GM23338 (cell line): ENCODE measurements around the gene LIF. TPM values are rescaled to one million over a fixed set of nuclear protein-coding genes. Genes with fewer than 3 reads are reported as not detected.

Experiments
- ATAC-seq: fragments of 200-7000 bp; cut with Tn5 transposase; 3 replicates; pipeline ENCODE4 v1.9.1; 2020
- DNase-seq: peaks from one replicate; pipeline ENCODE4 v3.0.0-alpha.2; 2015; ENCODE audit warnings: low spot score
- H2AFZ ChIP-seq: fragments of 200-600 bp; sonication (generic); 2 replicates; pipeline ENCODE4 v1.8.0; 2016; ENCODE audit warnings: antibody characterized with exemption, mild to moderate bottlenecking, moderate library complexity
- H3F3A ChIP-seq: fragments of 200-600 bp; sonication (generic); replicated peaks from 2 replicates; pipeline ENCODE4 v1.8.0; 2017; ENCODE audit warnings: antibody characterized with exemption, mixed run types, low read depth
- H3K27ac ChIP-seq: fragments of 200-600 bp; sonication (generic); 2 replicates; pipeline ENCODE4 v1.6.1; 2016; ENCODE audit warnings: low read depth
- H3K27me3 ChIP-seq: fragments of 200-600 bp; sonication (generic); 2 replicates; pipeline ENCODE4 v1.8.0; 2016; ENCODE audit warnings: mild to moderate bottlenecking, mixed run types, moderate library complexity; ENCODE audit not compliant: insufficient read depth
- H3K36me3 ChIP-seq: fragments of 200-600 bp; sonication (generic); 2 replicates; pipeline ENCODE4 v1.8.0; 2016; ENCODE audit warnings: mild to moderate bottlenecking; ENCODE audit not compliant: insufficient read depth
- H3K4me1 ChIP-seq: fragments of 200-600 bp; sonication (generic); 2 replicates; pipeline ENCODE4 v1.8.0; 2016; ENCODE audit warnings: mild to moderate bottlenecking, moderate library complexity; ENCODE audit not compliant: insufficient read depth
- H3K4me2 ChIP-seq: fragments of 200-600 bp; sonication (generic); 2 replicates; pipeline ENCODE4 v1.7.1; 2017; ENCODE audit warnings: mixed run types
- H3K4me3 ChIP-seq: fragments of 200-600 bp; sonication (generic); 2 replicates; pipeline ENCODE4 v1.6.1; 2016; ENCODE audit warnings: mixed run types
- H3K79me2 ChIP-seq: fragments of 200-600 bp; sonication (generic); replicated peaks from 2 replicates; pipeline ENCODE4 v1.8.0; 2017; ENCODE audit warnings: mild to moderate bottlenecking; ENCODE audit not compliant: insufficient read depth
- H3K9me2 ChIP-seq: fragments of 200-600 bp; sonication (generic); 2 replicates; pipeline ENCODE4 v1.8.0; 2017; ENCODE audit not compliant: insufficient read depth
- H4K20me1 ChIP-seq: fragments of 200-600 bp; sonication (generic); replicated peaks from 2 replicates; pipeline ENCODE4 v1.8.0; 2017; ENCODE audit warnings: mild to moderate bottlenecking; ENCODE audit not compliant: insufficient read depth
- H3K27ac Mint-ChIP-seq: 2 replicates; pipeline ENCODE4 v1.8.0; 2020; ENCODE audit warnings: inconsistent platforms, mild to moderate bottlenecking, moderate library complexity, mixed read lengths
- H3K27me3 Mint-ChIP-seq: 3 replicates; pipeline ENCODE4 v1.8.0; 2022; ENCODE audit warnings: low read depth, mild to moderate bottlenecking, moderate library complexity, mixed read lengths, inconsistent platforms; ENCODE audit not compliant: insufficient read depth, poor library complexity
- H3K36me3 Mint-ChIP-seq: 3 replicates; pipeline ENCODE4 v1.8.0; 2021; ENCODE audit warnings: low read depth, mild to moderate bottlenecking, inconsistent platforms, moderate library complexity, mixed read lengths
- H3K4me1 Mint-ChIP-seq: 3 replicates; pipeline ENCODE4 v1.8.0; 2020; ENCODE audit warnings: mild to moderate bottlenecking, inconsistent platforms, mixed read lengths
- H3K4me3 Mint-ChIP-seq: 3 replicates; pipeline ENCODE4 v1.8.0; 2021; ENCODE audit warnings: moderate library complexity, mild to moderate bottlenecking, inconsistent platforms, mixed read lengths
- H3K9me3 Mint-ChIP-seq: 3 replicates; pipeline ENCODE4 v1.8.0; 2020; ENCODE audit warnings: moderate library complexity, mild to moderate bottlenecking, inconsistent platforms, mixed read lengths
- CREB1 ChIP-seq: fragments of 250-450 bp; sonication (Bioruptor Pico); IDR thresholded peaks from 2 replicates; pipeline ENCODE4 v1.5.0; 2020; ENCODE audit warnings: low read depth, mild to moderate bottlenecking, moderate library complexity
- EZH2 ChIP-seq: fragments of 200-600 bp; sonication (generic); IDR thresholded peaks from one replicate; pipeline ENCODE4 v1.8.0; 2017; ENCODE audit warnings: antibody characterized with exemption, mild to moderate bottlenecking, low read depth; ENCODE audit not compliant: unreplicated experiment
- EZH2phosphoT487 ChIP-seq: fragments of 200-600 bp; sonication (generic); IDR thresholded peaks from one replicate; pipeline ENCODE4 v1.8.1; 2018; ENCODE audit warnings: antibody characterized with exemption; ENCODE audit not compliant: unreplicated experiment
- JUNB ChIP-seq: IDR thresholded peaks from one replicate; pipeline ENCODE4 v1.6.1; 2016; ENCODE audit warnings: antibody characterized with exemption; ENCODE audit not compliant: unreplicated experiment
- POLR2AphosphoS5 ChIP-seq: IDR thresholded peaks from 2 replicates; pipeline ENCODE4 v1.6.1; 2016; ENCODE audit warnings: antibody characterized with exemption, low read depth
- STAT1 ChIP-seq: IDR thresholded peaks from one replicate; pipeline ENCODE4 v1.6.1; 2016; ENCODE audit warnings: antibody characterized with exemption; ENCODE audit not compliant: unreplicated experiment
- ZNF114 ChIP-seq: fragments of 250-450 bp; sonication (Bioruptor Pico); IDR thresholded peaks from 2 replicates; pipeline ENCODE4 v1.5.0; 2020; ENCODE audit warnings: mild to moderate bottlenecking, moderate library complexity
- polyA plus RNA-seq: library from polyadenylated mRNA; unstranded; fragments of >200 nt; fragmentation: Nextera tagmentation; extraction: Ambion mirVana; gene quantifications from 2 replicates; pipeline ENCODE4 v1.2.1, GENCODE V29; 2016
- total RNA-seq: library from RNA; depleted of rRNA; stranded (reverse); fragments of >200 nt; shearing (Covaris generic); gene quantifications from 2 replicates; pipeline ENCODE4 v1.2.3, GENCODE V29; 2014
- TF ChIP-seq, protein P1 (sequence below), 2 experiments: fragments of 200-600 bp in 1 of 2; sonication (generic) in 1 of 2; conservative IDR thresholded peaks; 2 replicates each; pipeline versions ENCODE4 v1.5.1 to v1.6.1; 2016 to 2017; ENCODE audit warnings: antibody characterized with exemption in 2 of 2, low read depth in 2 of 2, mild to moderate bottlenecking in 2 of 2, moderate library complexity in 1 of 2
- TF ChIP-seq, protein P2 (sequence below): IDR thresholded peaks from one replicate; pipeline ENCODE4 v1.6.1; 2018; ENCODE audit warnings: antibody characterized with exemption; ENCODE audit not compliant: unreplicated experiment
- TF ChIP-seq, protein P3 (sequence below): IDR thresholded peaks from 2 replicates; pipeline ENCODE4 v1.6.1; 2016; ENCODE audit warnings: antibody characterized with exemption

LIF gene
- total and polyA plus RNA-seq, 2 experiments from 2014 or later = 1.8 to 3.6 TPM

DNA sequence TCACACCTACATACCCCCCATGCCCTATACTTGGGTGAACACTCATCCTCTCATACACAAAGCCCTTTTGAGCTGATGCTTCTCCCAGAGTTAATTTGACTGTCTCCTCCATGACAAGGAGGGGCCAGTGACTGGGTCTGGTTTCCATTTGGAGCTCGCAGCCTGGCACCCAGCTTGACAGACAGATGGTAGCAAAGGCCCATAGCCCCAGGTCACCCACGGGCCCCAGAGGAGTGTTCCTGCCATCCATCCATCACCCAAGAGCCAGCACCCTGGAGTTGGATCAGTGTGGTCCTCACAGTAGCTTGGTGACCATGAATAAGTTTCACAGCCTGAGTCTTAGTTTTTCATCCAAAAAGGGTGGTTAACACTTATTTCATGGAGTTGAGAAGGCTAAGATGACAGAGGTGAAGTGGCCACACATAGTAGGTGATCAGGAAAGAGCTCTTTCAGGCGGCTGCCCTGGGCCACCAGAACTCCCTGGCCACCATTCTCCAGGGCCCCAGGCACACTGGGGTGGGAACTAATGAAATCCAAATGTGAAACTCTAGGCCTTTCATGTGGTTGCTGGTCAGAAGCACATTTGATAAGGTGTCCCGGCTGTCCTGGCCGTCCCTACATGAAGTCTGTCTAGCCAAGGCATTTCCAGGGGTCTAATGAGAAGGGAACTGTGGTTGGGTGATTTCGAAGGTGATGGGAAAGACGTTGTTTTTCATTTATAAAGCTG, 42.4 kb downstream of the LIF start:
- H3K27ac ChIP-seq = no peak overlapping the region
- no peak for DNase-seq
- H3K27ac Mint-ChIP-seq = no peak overlapping the region; the same call in 1 of the 2 replicates

DNA sequence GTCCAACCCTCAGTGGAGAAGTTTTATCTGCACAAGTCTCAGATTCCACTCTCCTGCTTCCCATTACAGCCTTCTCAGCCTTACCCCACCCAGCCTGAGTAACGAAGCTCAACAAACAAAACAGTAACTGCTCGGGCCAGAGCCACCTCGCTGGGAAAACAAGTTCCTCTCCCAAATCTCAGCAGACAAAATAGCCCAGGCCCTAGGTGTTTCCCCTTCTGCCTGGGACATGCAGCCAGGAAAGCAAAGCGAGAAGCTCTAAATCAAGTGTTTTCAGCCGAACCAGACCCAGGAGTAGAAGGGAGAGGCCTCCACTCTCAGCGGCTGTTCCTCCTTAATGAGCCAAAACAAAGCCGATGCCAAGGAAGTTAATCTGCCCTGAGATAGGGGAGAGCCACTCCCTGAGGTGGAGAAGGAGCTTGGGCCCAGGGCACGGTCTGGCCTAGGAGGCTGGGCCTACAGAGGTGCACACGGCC, 44.0 kb downstream of the LIF start:
- peaks cover 4% of the 10 kb centered on the region for H3K27me3 Mint-ChIP-seq
- no peak for DNase-seq
- peaks cover 13% of the 10 kb centered on the region for H3K4me1 Mint-ChIP-seq
- Histone ChIP-seq H3K27ac (no peak overlapping the region), H3K27me3 (no peaks in the 10 kb centered on the region), H3K4me3 (no peak overlapping the region), H3K36me3 (no peaks in the 10 kb centered on the region), H3K4me2 (no peak overlapping the region), H3K79me2 (no peaks in the 10 kb centered on the region), H4K20me1 (no peaks in the 10 kb centered on the region), H3K9me2 (0 out of 2 replicates have a peak, but pooled peaks cover 1% of the 10 kb centered on the region), H3F3A (0 out of 2 replicates have a peak, but pooled peaks cover under 1% of the 10 kb centered on the region), H2AFZ (peak overlapping the region; percentile 69), H3K4me1 (peaks cover 5% of the 10 kb centered on the region)
- H3K36me3 Mint-ChIP-seq = peaks cover 4% of the 10 kb centered on the region; the same call in 2 of the 3 replicates
- H3K27ac Mint-ChIP-seq = no peak overlapping the region
- ATAC-seq = no peak; the same call in 2 of the 3 replicates
- H3K4me3 Mint-ChIP-seq = no peak overlapping the region
- H3K9me3 Mint-ChIP-seq = 0 out of 3 replicates have a peak, but pooled peaks cover 3% of the 10 kb centered on the region
- TF ChIP-seq JUNB = no peak
- TF ChIP-seq, protein P1, sequence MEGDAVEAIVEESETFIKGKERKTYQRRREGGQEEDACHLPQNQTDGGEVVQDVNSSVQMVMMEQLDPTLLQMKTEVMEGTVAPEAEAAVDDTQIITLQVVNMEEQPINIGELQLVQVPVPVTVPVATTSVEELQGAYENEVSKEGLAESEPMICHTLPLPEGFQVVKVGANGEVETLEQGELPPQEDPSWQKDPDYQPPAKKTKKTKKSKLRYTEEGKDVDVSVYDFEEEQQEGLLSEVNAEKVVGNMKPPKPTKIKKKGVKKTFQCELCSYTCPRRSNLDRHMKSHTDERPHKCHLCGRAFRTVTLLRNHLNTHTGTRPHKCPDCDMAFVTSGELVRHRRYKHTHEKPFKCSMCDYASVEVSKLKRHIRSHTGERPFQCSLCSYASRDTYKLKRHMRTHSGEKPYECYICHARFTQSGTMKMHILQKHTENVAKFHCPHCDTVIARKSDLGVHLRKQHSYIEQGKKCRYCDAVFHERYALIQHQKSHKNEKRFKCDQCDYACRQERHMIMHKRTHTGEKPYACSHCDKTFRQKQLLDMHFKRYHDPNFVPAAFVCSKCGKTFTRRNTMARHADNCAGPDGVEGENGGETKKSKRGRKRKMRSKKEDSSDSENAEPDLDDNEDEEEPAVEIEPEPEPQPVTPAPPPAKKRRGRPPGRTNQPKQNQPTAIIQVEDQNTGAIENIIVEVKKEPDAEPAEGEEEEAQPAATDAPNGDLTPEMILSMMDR (conservative IDR thresholded peaks at IDR 0.05; ENCODE audit: low read depth in 2 of 2) = no peak
- no peak for TF ChIP-seq CREB1
- no peak for TF ChIP-seq EZH2
- TF ChIP-seq EZH2phosphoT487 = no peak
- TF ChIP-seq, protein P2, sequence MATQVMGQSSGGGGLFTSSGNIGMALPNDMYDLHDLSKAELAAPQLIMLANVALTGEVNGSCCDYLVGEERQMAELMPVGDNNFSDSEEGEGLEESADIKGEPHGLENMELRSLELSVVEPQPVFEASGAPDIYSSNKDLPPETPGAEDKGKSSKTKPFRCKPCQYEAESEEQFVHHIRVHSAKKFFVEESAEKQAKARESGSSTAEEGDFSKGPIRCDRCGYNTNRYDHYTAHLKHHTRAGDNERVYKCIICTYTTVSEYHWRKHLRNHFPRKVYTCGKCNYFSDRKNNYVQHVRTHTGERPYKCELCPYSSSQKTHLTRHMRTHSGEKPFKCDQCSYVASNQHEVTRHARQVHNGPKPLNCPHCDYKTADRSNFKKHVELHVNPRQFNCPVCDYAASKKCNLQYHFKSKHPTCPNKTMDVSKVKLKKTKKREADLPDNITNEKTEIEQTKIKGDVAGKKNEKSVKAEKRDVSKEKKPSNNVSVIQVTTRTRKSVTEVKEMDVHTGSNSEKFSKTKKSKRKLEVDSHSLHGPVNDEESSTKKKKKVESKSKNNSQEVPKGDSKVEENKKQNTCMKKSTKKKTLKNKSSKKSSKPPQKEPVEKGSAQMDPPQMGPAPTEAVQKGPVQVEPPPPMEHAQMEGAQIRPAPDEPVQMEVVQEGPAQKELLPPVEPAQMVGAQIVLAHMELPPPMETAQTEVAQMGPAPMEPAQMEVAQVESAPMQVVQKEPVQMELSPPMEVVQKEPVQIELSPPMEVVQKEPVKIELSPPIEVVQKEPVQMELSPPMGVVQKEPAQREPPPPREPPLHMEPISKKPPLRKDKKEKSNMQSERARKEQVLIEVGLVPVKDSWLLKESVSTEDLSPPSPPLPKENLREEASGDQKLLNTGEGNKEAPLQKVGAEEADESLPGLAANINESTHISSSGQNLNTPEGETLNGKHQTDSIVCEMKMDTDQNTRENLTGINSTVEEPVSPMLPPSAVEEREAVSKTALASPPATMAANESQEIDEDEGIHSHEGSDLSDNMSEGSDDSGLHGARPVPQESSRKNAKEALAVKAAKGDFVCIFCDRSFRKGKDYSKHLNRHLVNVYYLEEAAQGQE = no peak
- TF ChIP-seq POLR2AphosphoS5 = no peak
- TF ChIP-seq STAT1 = no peak
- TF ChIP-seq, protein P3, sequence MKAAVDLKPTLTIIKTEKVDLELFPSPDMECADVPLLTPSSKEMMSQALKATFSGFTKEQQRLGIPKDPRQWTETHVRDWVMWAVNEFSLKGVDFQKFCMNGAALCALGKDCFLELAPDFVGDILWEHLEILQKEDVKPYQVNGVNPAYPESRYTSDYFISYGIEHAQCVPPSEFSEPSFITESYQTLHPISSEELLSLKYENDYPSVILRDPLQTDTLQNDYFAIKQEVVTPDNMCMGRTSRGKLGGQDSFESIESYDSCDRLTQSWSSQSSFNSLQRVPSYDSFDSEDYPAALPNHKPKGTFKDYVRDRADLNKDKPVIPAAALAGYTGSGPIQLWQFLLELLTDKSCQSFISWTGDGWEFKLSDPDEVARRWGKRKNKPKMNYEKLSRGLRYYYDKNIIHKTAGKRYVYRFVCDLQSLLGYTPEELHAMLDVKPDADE = no peak
- no peak for TF ChIP-seq ZNF114 (CRISPR knock-in tag)

More for the DNA sequence above, 42.4 kb downstream of the LIF start:
- no peaks in the 10 kb centered on the region; the same call in 2 of the 3 replicates for H3K9me3 Mint-ChIP-seq
- no peaks in the 10 kb centered on the region for H3K79me2 ChIP-seq
- H3K27me3 Mint-ChIP-seq = peaks cover 6% of the 10 kb centered on the region
- H3K4me3 ChIP-seq = no peak overlapping the region
- TF ChIP-seq ZNF114 (CRISPR knock-in tag) = no peak
- no peaks in the 10 kb centered on the region for H4K20me1 ChIP-seq
- no peaks in the 10 kb centered on the region for H3K36me3 ChIP-seq
- H2AFZ ChIP-seq = no peak overlapping the region
- H3K4me3 Mint-ChIP-seq = no peak overlapping the region
- ATAC-seq = no peak
- no peaks in the 10 kb centered on the region for H3K27me3 ChIP-seq
- no peaks in the 10 kb centered on the region for H3K36me3 Mint-ChIP-seq
- H3K9me2 ChIP-seq = no peaks in the 10 kb centered on the region
- no peak overlapping the region for H3K4me2 ChIP-seq
- no peaks in the 10 kb centered on the region for H3F3A ChIP-seq
- H3K4me1 Mint-ChIP-seq = peaks cover 15% of the 10 kb centered on the region
- H3K4me1 ChIP-seq = peaks cover 3% of the 10 kb centered on the region
